Coronary artery (tissue), 2 donors: Measurements from ENCODE around the gene TBCK.

Source experiments
- DNase-seq: peaks from one replicate; pipeline ENCODE4 v3.0.0-alpha.2; 2017; ENCODE audit warnings: low spot score
- H3K27ac ChIP-seq, 2 donors: fragments of 200-600 bp; sonication (generic); one replicate each; pipeline ENCODE4 v1.5.1; 2016 to 2019
- H3K4me3 ChIP-seq: fragments of 200-600 bp; sonication (generic); 2 replicates; pipeline ENCODE4 v1.5.1; 2016; ENCODE audit warnings: mild to moderate bottlenecking, moderate library complexity
- TF ChIP-seq, protein P1 (sequence below): fragments of 200-600 bp; sonication (generic); IDR thresholded peaks from one replicate; pipeline ENCODE4 v1.5.1; 2019; ENCODE audit warnings: antibody characterized with exemption

Gene TBCK

GRCh38 chr4:106208481-106209460 lies 107.2 kb downstream of the TBCK start:
- TF ChIP-seq, protein P1, sequence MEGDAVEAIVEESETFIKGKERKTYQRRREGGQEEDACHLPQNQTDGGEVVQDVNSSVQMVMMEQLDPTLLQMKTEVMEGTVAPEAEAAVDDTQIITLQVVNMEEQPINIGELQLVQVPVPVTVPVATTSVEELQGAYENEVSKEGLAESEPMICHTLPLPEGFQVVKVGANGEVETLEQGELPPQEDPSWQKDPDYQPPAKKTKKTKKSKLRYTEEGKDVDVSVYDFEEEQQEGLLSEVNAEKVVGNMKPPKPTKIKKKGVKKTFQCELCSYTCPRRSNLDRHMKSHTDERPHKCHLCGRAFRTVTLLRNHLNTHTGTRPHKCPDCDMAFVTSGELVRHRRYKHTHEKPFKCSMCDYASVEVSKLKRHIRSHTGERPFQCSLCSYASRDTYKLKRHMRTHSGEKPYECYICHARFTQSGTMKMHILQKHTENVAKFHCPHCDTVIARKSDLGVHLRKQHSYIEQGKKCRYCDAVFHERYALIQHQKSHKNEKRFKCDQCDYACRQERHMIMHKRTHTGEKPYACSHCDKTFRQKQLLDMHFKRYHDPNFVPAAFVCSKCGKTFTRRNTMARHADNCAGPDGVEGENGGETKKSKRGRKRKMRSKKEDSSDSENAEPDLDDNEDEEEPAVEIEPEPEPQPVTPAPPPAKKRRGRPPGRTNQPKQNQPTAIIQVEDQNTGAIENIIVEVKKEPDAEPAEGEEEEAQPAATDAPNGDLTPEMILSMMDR = no peak
- no peak overlapping the region for H3K27ac ChIP-seq
- no peak overlapping the region for H3K4me3 ChIP-seq
- no peak for DNase-seq

GRCh38 chr4:106201373-106201772 lies 114.6 kb downstream of the TBCK start:
- Histone ChIP-seq H3K27ac (no peak overlapping the region), H3K4me3 (no peak overlapping the region)
- no peak for DNase-seq
- TF ChIP-seq, protein P1 = no peak

- TF ChIP-seq, protein P1 = no peak
- H3K4me3 ChIP-seq = no peak overlapping the region
- no peak overlapping the region for H3K27ac ChIP-seq
- DNase-seq = no peak
Observed at GRCh38 chr4:106195435-106195950, 120.5 kb downstream of the TBCK start.

- H3K4me3 ChIP-seq = no peak overlapping the region
- no peak overlapping the region for H3K27ac ChIP-seq
- no peak for DNase-seq
- TF ChIP-seq, protein P1 = no peak
Observed at GRCh38 chr4:106194801-106195200, 121.2 kb downstream of the TBCK start.

GRCh38 chr4:106192131-106192530 lies 123.9 kb downstream of the TBCK start:
- no peak for DNase-seq
- TF ChIP-seq, protein P1 = no peak
- Histone ChIP-seq H3K27ac (no peak overlapping the region), H3K4me3 (no peak overlapping the region)

- DNase-seq = no peak
- no peak overlapping the region for H3K27ac ChIP-seq
Observed at GRCh38 chr4:106186201-106186600, 129.8 kb downstream of the TBCK start.

More at GRCh38 chr4:106186201-106186600, 129.8 kb downstream of the TBCK start:
- no peak overlapping the region for H3K4me3 ChIP-seq
- TF ChIP-seq, protein P1 = no peak
